ENCODE results near the gene CYBA.

Gene CYBA

DNA sequence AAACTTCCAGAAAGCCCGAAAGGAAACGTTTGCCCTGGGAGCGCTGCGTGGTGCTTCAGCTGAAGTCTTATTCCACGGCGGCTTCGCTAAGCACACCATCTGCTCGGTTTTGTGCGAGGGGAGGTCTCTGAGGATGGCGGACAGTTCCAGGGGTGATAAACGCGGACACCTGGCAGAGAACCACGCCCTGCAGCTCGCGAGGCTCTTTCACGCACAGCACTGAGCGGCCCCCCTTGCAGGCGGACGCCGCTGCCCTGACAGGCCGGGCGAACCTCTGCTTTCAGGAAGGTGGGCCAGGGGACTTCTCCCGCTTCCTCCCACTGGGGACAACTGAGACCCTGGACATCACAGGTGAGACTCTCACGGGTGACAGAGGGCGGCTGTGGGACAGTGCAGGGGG, 8.3 kb upstream of the CYBA start:
- no peak for DNase-seq

DNA sequence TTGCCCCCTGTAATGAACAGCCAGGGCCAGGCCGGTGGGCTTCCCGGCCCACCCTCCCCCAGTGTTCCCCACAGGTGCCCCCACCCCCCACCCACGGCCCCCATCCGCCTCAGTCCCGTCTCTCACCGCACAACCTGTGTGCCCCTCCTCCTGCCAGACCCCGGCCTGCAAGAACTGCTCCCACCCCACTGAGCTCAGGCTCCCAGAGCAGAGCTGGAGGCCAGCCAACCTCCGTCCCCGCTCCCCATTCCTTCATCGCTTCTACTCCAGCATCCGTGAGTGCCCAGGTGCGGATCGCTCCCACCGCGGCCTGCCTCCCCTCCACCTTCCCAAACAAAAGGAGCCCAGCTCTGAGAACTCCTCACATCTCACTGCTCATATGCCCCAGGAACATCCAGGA, 7.9 kb upstream of the CYBA start:
- no peak for DNase-seq

DNA sequence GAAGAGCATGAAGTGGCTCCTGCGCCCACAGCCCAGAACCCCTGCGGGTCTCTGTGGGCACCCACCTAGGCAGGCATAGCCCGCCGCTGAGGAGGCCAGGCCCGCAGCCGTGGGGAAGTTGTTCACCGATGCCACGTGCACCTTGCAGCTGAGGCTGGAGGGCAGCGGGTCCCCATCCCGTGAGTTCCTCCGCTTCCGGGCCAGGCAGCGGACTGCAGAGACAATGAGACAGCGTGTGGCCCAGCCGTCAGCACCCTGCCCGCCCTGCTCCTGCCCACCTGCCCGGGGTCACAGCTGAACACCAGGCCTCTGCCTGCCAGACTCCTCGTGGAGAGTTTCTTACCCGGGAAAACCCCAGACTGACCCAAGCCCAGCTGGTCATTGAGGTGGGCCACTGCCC, 6.5 kb upstream of the CYBA start:
- DNase-seq = no peak

DNA sequence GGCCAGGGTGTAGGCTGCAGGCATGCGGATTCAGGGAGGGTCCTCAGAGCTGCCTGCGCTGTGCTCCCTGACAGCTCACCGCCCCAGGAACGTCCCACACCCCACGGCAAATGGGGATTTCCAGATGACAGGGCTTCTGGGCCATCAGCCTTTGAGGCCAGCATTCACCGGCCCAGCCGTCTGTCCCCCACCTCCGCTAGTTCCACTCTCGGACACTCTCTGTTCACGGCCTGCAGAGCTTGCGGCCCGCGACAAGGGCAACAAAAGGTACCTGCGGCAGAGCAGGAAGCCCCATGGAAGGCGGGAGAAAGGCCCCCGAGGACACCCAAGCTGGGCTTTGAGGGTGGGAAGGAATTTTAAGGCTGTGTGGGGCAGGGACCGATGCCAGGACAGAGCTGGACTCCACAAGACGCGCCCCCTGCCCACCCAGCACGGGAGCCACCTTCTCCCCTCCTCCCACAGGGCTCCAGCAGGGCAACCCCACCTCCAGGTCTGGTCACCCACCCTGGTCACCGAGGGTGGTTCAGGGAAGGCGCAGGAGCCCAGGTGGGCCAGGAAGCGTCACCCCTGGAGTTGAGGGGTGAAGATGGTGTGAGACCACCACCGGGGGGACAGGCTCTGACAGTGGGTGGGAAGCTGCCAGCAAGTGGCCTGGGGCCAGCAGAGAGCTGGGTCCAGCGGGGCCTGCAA, 5.6 kb upstream of the CYBA start:
- no peak for DNase-seq

DNA sequence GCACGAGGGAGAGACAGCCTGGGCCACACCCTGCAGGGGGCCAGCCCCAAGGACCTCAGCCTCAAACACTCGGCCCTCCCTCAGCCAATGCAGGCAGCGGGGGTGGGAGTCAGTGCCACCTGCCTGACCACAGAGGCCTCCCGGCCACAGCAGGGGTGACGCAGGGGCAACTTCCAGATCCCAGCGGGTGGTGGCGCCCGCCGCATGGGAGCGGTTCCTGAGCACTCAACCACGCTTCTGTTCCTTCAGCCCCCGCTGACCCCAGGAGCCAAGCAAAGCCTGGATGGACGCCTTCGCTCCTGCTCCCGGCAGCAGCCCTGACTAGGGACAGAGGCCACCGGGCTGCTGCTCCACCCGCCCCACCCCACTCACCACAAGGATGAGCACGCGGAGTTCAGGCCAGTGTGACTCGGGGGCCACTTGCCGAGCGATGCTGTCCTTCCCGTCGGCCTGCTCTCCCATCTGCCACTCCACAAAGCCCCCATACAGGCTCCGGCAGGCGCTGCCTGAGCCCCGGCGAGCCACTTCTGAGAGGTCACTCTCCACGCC, 5.0 kb upstream of the CYBA start:
- no peak for DNase-seq

DNA sequence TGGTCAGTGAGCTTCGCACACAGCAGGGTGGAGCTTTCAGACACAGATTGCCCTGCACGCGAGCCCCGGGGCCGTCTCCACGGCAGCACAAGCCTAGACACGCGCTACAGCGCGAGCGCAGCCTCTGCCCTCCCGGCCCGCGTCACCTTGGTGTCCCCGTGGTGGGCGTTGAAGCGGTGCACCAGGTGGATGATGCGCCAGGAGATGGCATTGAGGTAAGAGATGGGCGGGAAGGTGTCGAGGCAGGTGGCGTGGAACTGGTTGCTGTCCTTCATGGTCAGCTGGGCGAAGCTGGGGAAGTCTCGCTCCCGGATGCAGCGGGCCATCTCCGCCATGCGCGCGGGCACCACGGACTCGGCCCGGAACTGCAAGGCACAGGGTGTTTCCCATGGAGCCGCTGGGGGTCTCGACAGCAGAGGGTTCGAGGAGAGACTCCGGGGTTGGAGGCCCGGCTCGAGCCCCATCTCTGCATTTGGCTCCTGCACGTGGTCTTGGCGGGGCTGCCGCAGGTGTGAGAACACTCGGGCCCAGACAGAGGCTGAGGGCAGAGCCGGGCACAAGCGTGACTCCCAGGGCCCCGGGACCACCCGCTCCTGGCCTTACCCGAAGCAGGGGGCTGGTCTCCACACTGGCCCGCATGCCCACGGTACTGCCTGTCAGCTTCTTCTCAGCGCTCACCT, 4.3 kb upstream of the CYBA start:
- no peak for DNase-seq

DNA sequence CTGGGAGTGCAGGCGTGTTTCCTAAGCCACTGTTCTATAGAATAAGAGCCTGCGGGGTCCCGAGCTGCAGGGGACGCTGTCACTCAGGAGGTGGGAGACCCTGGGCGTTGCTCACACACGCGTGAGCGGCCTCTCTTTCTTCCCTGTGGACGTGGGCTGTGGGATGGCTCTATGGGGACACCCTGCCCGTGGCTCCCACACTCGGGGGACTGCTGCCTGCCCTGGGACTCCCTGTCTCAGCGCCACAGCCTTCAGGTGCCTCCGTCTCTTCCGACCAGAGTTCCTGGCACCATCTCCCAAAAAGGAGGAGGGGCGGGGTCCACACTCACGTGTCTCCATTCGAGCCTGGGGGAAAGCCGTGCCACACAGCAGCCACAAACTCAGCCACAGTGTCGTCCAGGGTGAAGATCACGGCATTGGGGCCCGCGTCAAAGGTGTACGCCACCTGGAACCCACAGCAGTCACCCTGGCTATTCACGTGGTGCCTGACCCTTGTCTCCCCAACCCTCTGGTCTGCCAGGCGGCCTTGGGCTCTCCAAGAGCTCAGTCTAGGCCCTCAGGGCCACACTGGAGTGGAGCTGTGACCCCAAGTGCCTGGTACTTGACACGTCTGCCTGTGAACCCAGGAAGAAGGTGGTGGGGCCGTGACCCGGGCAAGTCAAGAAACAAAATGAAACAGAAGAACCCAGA, 3.7 kb upstream of the CYBA start:
- DNase-seq = no peak

DNA sequence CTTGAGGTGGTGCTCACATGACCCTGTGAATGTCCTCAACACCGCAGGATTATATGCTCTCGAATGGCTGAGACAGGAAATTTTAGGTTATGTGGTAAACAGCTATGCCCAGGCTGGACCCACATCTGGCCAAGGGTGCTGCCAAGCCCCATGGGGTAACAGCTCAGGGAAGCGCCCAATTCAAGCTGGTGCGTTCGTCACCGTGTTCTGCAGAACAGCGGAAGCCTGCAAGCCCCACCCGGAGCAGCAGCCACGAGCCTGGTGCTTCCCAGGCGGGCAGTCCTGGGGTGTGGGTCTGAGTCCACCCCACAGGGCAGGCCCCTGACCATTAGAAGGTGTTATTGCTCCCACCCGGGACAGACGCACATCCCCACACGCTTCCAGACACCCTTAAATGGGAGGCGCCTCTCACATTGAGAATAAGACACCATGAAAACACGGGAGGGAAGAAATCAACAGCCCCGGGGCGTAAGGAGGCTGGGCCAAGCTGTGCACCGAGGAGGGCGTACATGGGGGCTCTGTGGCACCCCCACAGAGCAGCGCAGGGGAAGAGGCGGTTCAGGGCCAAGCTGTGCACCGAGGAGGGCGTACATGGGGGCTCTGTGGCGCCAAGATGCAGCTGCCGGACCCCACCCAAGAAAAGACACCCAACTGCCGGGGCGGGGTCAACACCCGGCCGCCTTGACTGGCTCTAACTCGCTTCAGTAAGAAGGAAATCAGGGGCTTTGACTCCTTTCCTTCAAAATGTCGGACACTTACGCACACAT, 2.9 kb upstream of the CYBA start:
- no peak for DNase-seq

DNA sequence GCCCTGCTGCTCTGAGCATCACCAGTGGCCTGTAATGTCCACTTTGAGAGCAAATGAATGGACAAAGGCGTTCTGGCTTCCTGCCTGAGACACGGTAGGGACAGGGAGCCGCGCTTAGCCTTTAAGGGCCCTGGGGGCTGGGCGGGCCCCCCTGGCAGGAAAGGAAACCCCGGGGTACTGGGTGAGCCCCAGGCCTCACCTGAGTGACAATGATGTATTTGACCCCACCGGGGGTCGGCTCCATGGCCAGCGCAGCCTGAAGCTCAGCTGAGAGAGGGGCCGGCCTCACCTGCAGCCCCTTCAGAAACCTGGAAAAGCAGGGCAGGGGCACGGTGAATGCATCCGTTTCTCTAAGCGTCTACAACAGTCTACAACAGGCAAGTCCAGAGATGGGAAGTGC, 2.2 kb upstream of the CYBA start:
- DNase-seq = no peak

DNA sequence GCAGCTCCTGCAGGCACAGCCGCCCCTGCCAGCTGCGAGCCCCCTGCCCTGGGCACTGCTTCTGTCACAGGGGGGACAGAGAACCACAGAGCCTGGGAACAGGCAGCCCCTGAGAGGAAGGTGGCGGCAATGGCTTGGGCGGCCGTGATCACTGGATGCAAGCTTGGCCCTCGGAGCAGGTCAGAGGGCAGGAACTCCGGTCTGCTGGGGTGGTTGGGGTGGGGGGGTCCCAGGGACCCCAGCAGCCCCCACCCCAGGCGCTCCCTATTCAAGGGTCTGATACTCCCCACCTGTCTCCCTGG, 1.9 kb upstream of the CYBA start:
- DNase-seq = no peak

DNA sequence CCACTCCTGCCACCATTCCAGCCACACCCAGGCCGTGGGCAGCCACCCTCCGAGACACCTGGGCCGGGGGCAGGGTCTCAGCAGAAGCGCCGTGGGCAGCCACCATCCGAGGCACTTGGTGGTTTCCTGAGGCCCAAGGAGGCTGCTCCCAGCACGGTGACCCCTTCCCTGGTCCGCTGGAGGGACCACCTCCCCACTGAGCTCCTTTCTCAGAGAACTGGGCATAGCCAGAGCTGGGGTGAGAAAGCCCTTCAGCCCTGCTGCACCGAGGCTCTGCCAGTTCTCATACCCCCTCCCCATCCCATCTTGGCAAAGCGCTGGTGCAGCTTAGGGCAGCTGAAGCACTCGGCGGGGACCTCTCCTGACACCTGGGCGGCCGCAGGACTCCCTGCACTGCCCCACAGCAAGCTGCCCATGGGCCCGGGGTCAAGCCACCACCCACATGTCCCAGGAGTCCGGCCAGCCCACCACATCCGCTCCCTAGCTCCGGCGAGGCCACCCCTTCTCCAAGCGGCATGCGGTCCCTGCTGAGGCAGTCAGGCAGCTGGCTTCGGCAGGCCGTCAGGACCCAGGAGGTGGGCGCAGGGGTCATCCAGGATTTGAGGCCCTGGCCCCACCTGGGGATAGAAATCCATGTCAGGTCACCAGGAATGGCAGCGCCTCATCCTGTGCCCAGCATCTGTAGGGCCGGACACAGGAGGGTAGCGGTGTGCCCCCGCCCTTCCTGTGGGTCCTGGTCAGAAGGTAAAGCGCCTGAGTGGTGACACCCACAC, 1.3 kb upstream of the CYBA start:
- DNase-seq = no peak

DNA sequence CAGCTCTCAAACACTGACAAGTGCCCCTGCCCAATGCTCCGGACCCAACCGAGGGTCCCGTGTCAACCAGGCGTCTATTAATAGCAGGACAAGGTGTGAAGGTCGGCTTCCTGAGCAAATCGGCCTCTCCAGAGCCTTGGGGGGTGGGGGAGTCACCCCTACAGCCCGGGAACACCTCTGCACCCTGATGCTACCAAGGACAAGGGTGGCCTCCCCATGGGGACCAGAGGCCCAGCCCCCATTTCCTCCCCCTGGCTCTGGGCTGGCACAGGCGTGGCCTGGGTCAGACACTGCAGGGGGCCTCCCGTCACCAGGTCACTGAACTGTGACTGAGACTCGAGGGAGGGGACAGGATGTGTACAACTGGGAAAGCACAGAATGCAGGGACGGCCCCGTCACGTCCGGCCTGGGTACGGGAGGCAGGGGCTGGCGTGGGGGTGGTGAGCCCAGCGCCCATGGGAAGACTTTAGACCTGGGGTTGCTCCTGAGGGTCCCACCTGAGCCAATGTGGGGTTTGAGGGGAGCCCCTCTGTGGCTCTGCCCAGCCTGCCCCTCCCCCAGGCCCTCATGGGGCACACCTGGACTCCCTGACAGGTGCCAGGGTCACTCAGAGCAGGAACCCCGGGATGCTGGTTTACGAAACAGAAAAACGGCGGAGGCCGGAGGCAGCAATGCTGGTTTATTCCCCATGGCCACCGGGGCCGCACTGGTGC, 579 bp upstream of the CYBA start:
- DNase-seq = no peak

DNA sequence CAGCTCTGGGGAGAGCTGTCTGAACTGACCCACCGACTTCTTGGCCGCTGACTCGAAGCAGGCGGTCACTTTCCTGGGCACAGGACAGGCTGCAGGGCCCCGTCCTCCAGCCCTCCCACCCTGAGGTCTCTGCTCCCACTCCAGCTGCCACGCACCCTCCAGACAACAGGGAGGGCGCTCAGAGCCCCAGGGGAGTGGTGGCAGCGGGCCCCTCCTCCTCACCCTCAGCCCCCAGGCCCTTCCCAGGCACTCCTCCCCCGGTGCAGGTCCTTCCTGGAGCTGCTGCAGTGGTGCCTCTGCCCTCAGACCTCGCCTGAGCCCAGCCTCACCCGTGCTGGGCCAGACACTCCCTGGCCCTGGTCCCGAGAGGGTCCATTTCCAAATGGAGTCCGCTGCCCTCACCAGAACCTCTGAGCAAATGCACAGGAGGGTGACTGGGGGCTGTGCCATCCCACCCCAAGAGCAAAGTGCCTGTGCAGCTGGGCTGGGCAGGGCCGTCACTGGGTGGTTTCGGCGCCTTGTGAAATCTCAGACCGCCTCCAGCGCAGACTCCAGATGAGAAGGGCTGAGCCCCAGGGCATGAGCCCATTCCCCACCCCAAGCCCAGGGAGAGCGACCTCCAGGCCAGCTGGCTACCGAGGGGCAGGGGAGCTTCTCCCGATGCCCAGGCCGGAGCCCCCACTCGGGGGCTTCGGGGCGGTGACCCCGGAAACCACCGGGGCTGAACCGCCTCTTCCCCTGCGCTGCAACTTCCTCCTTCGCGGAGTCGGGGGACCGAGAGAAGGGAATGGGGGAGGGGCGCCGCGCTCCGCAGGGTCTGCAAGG, 717 bp downstream of the CYBA start:
- DNase-seq = no peak

DNA sequence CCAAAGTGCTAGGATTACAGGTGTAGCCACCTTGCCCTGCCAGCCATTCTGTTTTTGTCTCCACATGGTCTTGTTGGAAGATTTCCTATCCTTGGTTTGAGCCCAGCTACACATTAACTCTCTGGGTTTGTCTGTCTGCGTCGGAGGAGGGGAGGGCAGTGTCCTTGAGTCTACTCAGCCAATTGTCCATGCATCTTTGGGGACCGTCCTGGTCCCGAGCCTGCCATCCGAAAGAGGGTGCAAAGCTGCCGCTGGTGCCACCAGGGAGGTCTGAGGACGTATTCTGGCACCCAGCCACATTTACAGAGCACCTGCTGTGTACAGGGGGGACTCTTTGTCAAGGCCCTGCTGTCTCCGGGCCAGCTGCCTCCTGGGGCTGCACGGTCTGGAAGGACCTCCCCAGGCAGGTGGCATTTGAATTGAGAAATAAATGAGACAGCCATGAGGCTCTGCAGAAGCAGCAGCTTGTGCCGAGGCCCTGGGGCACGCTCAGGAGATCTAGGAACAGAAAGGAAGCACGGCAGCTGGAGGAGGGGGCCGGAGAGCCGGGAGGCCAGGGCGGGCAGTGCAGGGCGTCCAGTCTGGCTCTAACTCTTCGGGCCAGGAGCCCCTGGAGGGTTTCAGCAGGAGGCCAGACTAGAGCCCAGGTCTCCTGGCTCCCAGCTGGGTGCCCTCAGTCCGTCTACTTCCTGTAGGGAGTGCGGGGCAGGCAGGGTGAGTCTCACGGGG, 1.5 kb downstream of the CYBA start:
- DNase-seq = peak; percentile 83

DNA sequence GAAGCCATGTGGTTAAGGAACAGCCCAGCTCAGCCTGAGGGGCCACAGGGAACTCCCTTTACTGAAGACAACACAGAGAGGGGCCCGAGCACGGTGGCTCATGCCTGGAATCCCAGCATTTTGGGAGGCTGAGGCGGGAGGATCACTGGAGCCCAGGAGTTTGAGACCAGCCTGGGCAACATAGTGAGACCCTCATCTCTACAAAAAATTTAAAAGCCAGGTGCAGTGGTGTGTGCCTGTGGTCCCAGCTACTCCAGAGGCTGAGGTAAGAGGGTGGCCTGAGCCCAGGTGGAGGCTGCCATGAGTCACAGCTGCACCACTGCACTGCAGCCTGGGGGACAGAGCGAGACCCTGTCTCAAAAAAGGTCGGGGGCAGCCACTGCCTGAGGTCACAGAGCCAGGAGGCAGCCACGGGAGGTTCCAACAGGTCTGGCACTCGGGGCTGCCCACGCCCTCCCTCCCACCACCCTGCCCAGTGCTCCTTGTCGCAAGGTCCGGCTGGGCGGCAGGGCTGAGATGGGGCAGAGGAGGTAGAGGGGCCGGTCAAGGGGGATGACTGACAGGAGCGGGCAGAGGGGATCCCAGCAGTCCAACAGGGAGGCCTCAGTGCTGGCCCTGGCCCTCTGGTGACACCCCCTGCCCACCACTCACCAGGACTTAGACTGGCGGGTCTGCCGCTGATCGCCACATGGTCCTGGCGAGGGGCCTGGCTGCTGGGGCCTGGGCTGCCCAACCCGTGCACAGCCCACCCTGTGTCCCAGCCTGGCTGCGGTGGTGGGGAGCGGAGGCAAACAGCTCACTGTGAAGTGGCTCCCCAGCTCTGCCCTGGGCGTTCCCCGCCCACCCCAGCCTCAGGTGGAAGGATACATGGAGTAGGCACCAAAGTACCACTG, 3.4 kb downstream of the CYBA start:
- DNase-seq = no peak

DNA sequence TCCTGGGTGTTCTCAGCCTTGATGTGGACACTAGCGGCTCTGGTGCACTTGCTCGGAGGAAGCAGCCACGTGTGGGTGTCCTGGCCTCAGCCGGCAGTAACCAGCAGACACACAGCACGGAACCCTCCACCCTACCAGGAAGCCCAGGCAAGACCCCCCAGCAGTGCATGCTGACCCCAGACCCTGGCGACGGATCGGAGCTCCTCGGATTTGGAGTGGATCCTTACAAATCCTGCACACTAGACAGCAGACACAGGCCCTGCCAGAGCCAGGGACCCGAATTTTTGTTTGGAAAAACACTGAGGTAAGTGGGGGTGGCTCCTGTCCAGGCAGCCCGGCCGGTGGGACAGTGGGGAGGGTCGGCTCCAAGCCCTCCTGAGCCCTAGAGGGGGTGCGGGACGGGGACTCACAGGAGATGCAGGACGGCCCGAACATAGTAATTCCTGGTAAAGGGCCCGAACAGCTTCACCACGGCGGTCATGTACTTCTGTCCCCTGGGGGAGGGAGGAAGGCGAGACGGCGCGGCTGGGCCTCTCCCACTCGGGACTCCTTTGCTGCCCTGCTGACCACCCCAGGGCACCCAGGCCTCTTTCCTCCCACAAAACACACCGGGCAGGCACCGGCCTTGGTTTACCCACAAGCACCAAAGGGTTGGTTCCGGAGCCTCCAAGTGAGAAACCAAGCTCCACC, 4.4 kb downstream of the CYBA start:
- DNase-seq = no peak

DNA sequence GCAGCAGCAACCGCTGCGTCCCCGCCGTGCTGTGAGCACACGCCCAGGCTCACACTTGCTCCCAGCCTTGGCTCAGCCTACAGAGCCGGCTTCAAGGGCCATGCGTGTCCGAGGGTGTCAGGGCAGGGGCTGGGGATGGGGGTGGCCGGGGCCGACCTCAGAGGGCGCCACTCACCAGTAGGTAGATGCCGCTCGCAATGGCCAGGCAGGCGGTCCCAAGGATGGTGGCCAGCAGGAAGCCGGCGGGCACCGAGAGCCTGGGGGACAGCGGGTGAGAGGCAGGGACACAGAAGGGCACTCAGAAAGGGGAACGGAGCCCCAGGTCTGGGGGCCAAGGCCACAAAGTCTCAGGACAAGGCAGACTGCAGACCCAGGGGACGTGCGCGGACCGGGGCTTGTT, 4.9 kb downstream of the CYBA start:
- no peak for DNase-seq

DNA sequence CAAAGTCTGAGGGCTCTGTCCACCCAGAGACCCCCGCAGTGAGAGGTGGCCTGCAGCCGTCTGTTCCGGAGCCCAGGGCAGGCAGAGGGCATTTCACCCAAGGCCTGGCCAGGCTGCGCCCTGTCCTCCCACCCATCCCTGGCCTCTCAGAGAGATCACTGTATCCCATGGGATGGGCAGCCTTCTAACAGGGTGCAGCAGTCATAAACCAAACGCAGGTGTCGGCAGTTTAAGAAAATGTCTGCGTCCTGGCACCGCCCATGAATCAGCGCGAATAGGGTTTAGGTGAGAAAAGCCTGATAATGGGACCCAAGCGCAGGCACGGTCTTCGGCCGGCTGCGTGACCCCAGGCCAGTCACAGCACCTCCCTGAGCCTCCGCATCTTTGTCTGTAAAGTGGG, 5.4 kb downstream of the CYBA start:
- no peak for DNase-seq

DNA sequence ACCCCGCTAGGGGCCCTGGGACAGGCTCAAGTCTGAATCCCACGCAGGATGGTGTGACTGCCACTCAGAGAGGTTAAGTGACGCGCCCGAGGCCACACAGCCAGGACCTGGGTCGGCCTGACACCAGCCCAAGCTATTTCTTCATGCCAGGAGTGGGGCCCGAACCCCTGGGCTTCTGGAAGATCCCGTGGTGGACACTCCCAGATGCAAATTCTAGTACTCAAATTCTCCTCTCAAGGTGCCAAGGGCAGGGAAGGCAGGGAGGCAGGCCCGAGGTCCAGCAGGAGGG, 7.3 kb downstream of the CYBA start:
- no peak for DNase-seq

Data from NCI-H345 (cell line).